ENCODE measurements around the gene MAPKAP1. TPM values are rescaled to one million over a fixed set of nuclear protein-coding genes. Genes with fewer than 3 reads are reported as not detected.
A peak's percentile ranks its signal among the peaks of the same experiment; 100 is the strongest.

Gene MAPKAP1
- total and polyA plus RNA-seq, 9 of the 15 experiments (the other 6 are each of a cell fraction or from before 2014, with no cell fraction given), result 2.6 to 82.1 (median 61.1) TPM

- H3K9me1 ChIP-seq (ENCODE audit: control insufficient read depth, insufficient read depth, low read length), result no peaks in the 10 kb centered on the region
- no peak overlapping the region for H3K4me3 ChIP-seq
- H2AFZ ChIP-seq (ENCODE audit: low read depth, low read length), result no peak overlapping the region
- H3K9me3 ChIP-seq (replicated peaks; ENCODE audit: control insufficient read depth, insufficient read depth, low read depth, low read length), result no peaks in the 10 kb centered on the region
- FAIRE-seq, result no peak
- peaks cover 23 to 24% of the 10 kb centered on the region in 2 experiments for H3K27me3 ChIP-seq (ENCODE audit: control insufficient read depth in 2 of 2, insufficient read depth in 2 of 2, low read length in 2 of 2)
- no peaks in the 10 kb centered on the region for H3K79me2 ChIP-seq (ENCODE audit: control insufficient read depth, insufficient read depth, low read length)
- H3K4me2 ChIP-seq (ENCODE audit: insufficient read depth, low read length), result no peak overlapping the region
- H3K27ac ChIP-seq (ENCODE audit: extremely low read depth, low read depth, low read length), result no peak overlapping the region
- ATAC-seq, result no peak
- in situ Hi-C loops (cut with MboI), result no loop called here
- no peaks in the 10 kb centered on the region for H3K36me3 ChIP-seq (ENCODE audit: control insufficient read depth, insufficient read depth, low read length)
- intact Hi-C loops (cut with micrococcal nuclease), result loop anchor here (10.0 kb wide), 1 partner anchor 74 kb away; no protein-coding TSS in a partner anchor
- H4K20me1 ChIP-seq (replicated peaks; ENCODE audit: control insufficient read depth, insufficient read depth, low read length), result peaks cover 5% of the 10 kb centered on the region; the same call in 1 of the 2 replicates
- POLR2A ChIA-PET, result interaction anchor here (2.0 kb wide), 1 partner anchor 9 kb away, joined by 10 read pairs; no protein-coding TSS in a partner anchor
- CTCF ChIA-PET (ENCODE audit: low intra/inter-chr PET ratio), result no interaction called here
- peaks cover 7 to 26% of the 10 kb centered on the region in 2 experiments for H3K4me1 ChIP-seq (replicated peaks in 1 of 2; ENCODE audit: control insufficient read depth in 2 of 2, insufficient read depth in 2 of 2, low read length in 2 of 2)
- no peak for DNase-seq (ENCODE audit: extremely low read depth in 1 of 4, low spot score in 3 of 4)
- no peak overlapping the region for H3K9ac ChIP-seq (ENCODE audit: insufficient read depth in 1 of 2, low read depth in 2 of 2, low read length in 2 of 2)
- 12% methylated on average over 6 of the region's 6 CpGs for WGBS (ENCODE audit: insufficient coverage, low coverage, missing lambda C conversion rate)
- TF ChIP-seq REST (IDR thresholded peaks at IDR 0.05; ENCODE audit: borderline replicate concordance), result no peak
- TF ChIP-seq REST (CRISPR knock-in tag; IDR thresholded peaks at IDR 0.05; ENCODE audit: low read depth), result no peak
- no peak for TF ChIP-seq ZNF217 (CRISPR knock-in tag; IDR thresholded peaks at IDR 0.05)
- no peak for TF ChIP-seq POLR2AphosphoS5 (IDR thresholded peaks at IDR 0.05; ENCODE audit: control insufficient read depth, insufficient read depth, low read depth, low read length)
- peak; percentile 82 for TF ChIP-seq PRDM10 (IDR thresholded peaks at IDR 0.05; ENCODE audit: partially characterized antibody)
- no TSS peak for BruUV-seq (replicated peaks)
These were observed 43.6 kb upstream of the MAPKAP1 start for GRCh38 chr9:125750627-125751011.

Data from K562 (cell line).